Activated naive CD4-positive, alpha-beta T cell treated with anti-CD3 and anti-CD28 coated beads, Interleukin-2, amount 50 U/mL, for 24 hours (primary cell): Measurements from ENCODE around the gene JARID2.
A peak's percentile ranks its signal among the peaks of the same experiment; 100 is the strongest.

ENCODE experiments used
- H3K27ac Mint-ChIP-seq: one replicate; pipeline ENCODE4 v1.8.0; 2021; ENCODE audit warnings: mild to moderate bottlenecking, mixed read lengths
- H3K27me3 Mint-ChIP-seq: one replicate; pipeline ENCODE4 v1.8.0; 2021; ENCODE audit warnings: mixed read lengths
- H3K36me3 Mint-ChIP-seq: one replicate; pipeline ENCODE4 v1.8.0; 2021; ENCODE audit warnings: mixed read lengths
- H3K4me1 Mint-ChIP-seq: one replicate; pipeline ENCODE4 v1.8.0; 2021; ENCODE audit warnings: mixed read lengths
- H3K4me3 Mint-ChIP-seq: one replicate; pipeline ENCODE4 v1.8.0; 2021; ENCODE audit warnings: mild to moderate bottlenecking, mixed read lengths
- H3K9me3 Mint-ChIP-seq: one replicate; pipeline ENCODE4 v1.8.0; 2021; ENCODE audit warnings: mixed read lengths

The JARID2 gene

DNA sequence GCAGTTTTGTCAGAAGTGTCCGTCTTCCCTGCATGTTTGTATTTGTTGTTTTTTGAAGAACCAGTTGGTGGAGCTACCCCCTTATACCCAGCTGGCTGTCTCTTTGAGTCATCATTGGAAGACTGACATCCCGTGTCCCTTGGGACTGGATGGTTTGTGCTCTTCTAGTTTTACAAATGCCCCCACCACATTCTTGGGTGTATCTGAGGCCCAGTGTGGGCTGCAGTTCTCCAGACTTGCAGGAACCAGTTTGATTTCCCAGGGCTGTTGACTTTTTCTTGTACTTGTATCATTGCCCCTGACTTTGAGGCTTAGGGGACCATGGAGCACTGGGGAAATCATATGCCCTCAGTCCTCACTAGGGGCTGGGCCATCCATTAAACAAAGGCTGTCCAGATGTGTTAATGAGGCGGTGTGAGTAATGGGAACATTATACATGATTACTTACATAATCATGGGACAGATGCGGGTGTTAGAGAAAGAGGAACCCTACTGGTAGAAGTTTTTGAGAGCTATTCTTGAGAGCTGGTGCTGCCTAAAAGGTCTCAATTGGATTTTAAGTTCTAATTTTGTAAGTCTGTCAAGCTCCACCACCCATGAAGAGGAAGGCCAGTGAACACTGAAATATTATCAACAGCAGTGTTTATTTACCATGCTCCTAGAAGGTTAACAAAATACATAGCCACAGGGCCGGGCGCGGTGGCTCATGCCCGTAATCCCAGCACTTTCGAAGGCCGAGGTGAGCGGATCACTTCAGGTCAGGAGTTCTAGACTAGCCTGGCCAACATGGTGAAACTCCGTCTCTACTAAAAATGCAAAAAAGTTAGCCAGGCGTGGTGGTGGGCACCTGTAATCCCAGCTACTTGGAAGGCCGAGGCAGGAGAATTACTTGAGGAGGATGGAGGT, 8.5 kb downstream of the JARID2 start:
- Mint-ChIP-seq H3K27me3 (no peaks in the 10 kb centered on the region), H3K36me3 (peaks cover 18% of the 10 kb centered on the region), H3K9me3 (no peaks in the 10 kb centered on the region), H3K4me1 (peaks cover 100% of the 10 kb centered on the region), H3K27ac (peak overlapping the region; percentile 88), H3K4me3 (peak overlapping the region; percentile 73)

DNA sequence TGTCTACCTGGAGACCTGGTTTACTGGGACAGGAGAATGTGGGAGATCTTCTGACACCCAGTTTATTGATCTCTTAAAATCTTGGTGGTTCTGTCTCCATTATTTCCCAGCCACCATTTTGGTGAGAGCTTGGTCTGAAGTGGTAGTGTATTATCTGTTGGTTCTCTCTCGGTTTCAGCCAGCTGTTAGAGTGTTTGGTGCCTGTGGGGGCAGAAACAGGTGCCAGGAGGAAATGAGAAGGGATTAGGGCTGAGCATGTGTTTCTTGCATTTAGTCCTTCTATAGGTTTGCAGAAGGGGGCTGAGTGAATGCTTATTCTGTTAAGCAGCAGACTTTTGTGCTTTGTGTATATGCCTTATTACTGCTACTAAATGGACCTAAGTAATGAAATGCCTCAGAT, 9.6 kb downstream of the JARID2 start:
- Mint-ChIP-seq H3K36me3 (peaks cover 20% of the 10 kb centered on the region), H3K27ac (peak overlapping the region; percentile 82), H3K4me3 (peak overlapping the region; percentile 43), H3K4me1 (peaks cover 100% of the 10 kb centered on the region), H3K27me3 (no peaks in the 10 kb centered on the region), H3K9me3 (no peaks in the 10 kb centered on the region)

GRCh38 chr6:15255909-15256395, 10.1 kb downstream of the JARID2 start:
- no peak overlapping the region for H3K4me3 Mint-ChIP-seq
- no peaks in the 10 kb centered on the region for H3K9me3 Mint-ChIP-seq
- H3K27me3 Mint-ChIP-seq = no peaks in the 10 kb centered on the region
- peaks cover 100% of the 10 kb centered on the region for H3K4me1 Mint-ChIP-seq
- H3K36me3 Mint-ChIP-seq = peaks cover 18% of the 10 kb centered on the region
- H3K27ac Mint-ChIP-seq = peak overlapping the region; percentile 82

DNA sequence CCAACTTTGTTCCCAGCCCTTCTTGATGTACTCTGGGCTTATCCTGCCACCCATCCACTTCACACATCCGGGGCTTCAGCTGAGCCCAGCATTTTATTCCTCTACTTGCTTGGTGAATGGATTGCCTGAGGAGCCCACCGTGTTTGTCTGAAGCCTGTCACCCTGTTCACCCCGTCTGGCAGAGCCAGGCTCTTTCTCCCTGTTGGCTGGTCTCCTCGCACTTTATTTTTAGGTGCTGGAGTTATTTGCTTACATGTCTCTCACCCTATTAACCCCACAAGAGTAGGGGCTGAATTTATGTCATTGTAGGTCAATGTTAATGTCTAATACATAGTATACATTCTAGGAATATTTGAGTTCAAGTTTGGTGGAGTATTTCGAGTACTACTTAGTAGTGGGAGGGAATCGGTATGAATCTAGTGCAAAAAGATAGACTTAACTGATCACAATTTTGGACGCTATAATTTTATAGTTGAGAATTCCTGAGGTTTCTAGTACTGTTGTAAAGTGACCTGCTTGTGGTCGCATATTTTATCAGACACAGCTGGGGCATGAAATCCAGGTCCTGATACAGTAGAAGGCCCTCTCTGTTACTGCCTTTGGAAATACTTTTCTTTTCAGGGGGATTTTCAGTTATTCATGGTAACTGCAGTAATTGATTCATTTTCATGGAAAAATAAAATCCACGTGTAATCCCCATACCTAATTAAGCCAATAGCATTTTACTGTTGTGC, 10.8 kb downstream of the JARID2 start:
- Mint-ChIP-seq H3K9me3 (no peaks in the 10 kb centered on the region), H3K4me3 (no peak overlapping the region), H3K27ac (peak overlapping the region; percentile 43), H3K27me3 (no peaks in the 10 kb centered on the region), H3K36me3 (peaks cover 17% of the 10 kb centered on the region), H3K4me1 (peaks cover 98% of the 10 kb centered on the region)

DNA sequence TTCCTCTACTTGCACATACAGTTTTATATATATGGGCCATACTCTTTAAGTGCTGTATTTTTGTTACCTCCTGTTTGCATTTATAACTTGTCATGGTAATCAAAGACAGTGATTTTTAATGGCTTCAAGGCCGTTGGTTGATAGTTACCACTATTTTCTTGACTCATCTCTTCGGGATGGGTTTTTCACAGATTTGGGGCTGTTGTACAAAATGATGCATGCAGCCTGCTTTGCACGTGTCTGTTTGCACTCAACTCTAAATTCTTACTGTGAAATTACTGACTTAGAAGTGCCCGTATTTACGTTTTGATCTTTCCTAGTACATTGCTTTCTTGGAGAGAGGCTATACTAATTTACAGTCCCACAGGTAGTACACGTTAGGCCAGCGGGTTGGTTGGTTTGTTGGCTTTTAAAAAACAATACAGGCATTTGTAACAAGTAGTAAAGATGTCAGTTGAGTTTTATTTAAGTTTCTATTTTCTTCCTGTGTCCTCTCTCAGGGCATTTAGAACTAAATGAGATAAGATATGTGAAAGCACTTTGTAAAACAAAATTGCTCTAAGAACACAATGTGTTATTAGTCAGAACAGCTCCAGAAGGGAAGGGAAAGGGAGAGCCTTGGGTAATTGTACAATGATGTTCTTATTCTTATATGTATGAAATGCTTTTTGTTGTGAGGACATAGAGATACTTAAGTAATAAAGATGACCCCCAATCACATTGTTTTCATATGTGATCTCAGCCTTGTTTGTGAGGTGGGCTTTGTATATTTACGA, 11.7 kb downstream of the JARID2 start:
- H3K9me3 Mint-ChIP-seq = no peaks in the 10 kb centered on the region
- H3K4me1 Mint-ChIP-seq = peaks cover 96% of the 10 kb centered on the region
- H3K27ac Mint-ChIP-seq = peak overlapping the region; percentile 20
- peaks cover 20% of the 10 kb centered on the region for H3K36me3 Mint-ChIP-seq
- peak overlapping the region; percentile 5 for H3K4me3 Mint-ChIP-seq
- H3K27me3 Mint-ChIP-seq = no peaks in the 10 kb centered on the region

DNA sequence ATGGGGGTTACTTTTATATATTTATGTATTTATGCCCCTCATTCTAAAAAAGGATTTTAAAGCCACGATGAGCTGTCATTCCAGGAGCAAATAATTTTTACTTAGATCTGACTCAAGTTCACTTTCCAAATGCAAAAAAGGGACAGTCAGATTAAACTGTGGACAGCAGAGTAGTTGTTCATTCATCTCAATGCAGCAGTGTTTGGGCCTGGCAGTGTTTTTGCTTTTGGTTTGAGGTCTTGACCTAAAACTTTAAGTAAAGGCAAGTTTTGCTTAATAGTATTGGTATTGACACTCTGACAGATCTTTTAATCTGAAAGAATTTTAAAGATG, 13.9 kb downstream of the JARID2 start:
- H3K27ac Mint-ChIP-seq = peak overlapping the region; percentile 81
- no peaks in the 10 kb centered on the region for H3K27me3 Mint-ChIP-seq
- H3K9me3 Mint-ChIP-seq = no peaks in the 10 kb centered on the region
- H3K36me3 Mint-ChIP-seq = peaks cover 10% of the 10 kb centered on the region
- H3K4me3 Mint-ChIP-seq = peak overlapping the region; percentile 56
- H3K4me1 Mint-ChIP-seq = peaks cover 96% of the 10 kb centered on the region

DNA sequence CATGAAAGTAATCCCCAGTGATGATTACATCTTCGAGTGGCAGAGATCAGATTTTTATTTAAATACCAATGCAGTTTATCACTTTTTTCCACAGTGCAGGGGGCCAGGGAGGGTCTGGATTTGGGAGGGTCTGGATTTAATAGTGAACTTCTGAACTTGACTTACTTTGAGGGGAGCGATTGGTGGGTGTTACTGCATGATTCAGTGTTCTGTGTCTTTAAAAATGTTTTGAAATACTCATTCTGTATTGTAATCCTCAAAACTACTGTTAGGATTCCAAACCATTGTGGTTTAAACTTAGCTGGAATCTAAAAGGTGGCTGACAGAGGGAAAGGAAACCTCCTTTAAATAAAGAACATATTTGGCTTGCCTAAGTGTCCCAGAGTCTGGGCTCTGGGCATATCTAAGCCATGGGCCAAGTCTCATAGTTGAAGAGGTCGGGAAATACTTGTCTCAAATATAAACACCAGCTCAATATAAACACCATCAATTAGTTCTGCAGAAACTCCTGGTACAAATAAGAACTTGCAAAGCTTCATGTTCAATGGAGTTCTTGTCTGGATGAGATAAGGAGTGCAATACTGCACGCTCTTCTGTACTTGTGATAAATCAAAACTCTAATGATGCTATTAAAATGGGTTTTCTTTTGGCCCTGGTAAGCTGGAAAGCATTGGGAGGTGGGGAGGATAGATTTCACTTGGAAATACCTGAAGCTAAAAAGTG, 14.4 kb downstream of the JARID2 start:
- Mint-ChIP-seq H3K9me3 (no peaks in the 10 kb centered on the region), H3K36me3 (peaks cover 10% of the 10 kb centered on the region), H3K27ac (peak overlapping the region; percentile 68)

GRCh38 chr6:15263780-15264374, 18.0 kb downstream of the JARID2 start:
- Mint-ChIP-seq H3K4me3 (peak overlapping the region; percentile 79), H3K27me3 (no peaks in the 10 kb centered on the region), H3K4me1 (peaks cover 96% of the 10 kb centered on the region), H3K9me3 (no peaks in the 10 kb centered on the region), H3K27ac (peak overlapping the region; percentile 27), H3K36me3 (peaks cover 6% of the 10 kb centered on the region)

More for the DNA sequence above, 14.4 kb downstream of the JARID2 start:
- Mint-ChIP-seq H3K4me1 (peaks cover 96% of the 10 kb centered on the region), H3K4me3 (peak overlapping the region; percentile 56), H3K27me3 (no peaks in the 10 kb centered on the region)

DNA sequence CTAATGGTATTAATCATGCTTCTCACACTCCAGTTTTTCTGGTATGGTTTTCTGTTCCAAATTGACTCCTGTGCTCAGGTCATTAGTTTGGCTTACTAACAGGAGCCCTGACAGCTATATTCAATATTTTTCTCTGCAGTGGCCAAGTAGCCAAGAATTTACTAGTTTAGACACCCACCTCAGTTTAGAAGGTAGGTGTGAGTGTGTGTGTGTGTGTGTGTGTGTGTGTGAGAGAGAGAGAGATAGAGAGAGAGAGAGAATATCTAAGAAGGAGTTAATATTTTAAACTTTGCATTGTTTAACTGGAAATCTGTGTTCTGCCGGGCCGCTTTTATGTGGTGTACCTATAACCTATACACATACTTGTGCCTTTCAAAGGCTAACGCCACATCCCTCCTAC, 18.5 kb downstream of the JARID2 start:
- Mint-ChIP-seq H3K27ac (peak overlapping the region; percentile 32), H3K4me3 (peak overlapping the region; percentile 79), H3K36me3 (peaks cover 6% of the 10 kb centered on the region), H3K4me1 (peaks cover 95% of the 10 kb centered on the region), H3K27me3 (no peaks in the 10 kb centered on the region), H3K9me3 (no peaks in the 10 kb centered on the region)

DNA sequence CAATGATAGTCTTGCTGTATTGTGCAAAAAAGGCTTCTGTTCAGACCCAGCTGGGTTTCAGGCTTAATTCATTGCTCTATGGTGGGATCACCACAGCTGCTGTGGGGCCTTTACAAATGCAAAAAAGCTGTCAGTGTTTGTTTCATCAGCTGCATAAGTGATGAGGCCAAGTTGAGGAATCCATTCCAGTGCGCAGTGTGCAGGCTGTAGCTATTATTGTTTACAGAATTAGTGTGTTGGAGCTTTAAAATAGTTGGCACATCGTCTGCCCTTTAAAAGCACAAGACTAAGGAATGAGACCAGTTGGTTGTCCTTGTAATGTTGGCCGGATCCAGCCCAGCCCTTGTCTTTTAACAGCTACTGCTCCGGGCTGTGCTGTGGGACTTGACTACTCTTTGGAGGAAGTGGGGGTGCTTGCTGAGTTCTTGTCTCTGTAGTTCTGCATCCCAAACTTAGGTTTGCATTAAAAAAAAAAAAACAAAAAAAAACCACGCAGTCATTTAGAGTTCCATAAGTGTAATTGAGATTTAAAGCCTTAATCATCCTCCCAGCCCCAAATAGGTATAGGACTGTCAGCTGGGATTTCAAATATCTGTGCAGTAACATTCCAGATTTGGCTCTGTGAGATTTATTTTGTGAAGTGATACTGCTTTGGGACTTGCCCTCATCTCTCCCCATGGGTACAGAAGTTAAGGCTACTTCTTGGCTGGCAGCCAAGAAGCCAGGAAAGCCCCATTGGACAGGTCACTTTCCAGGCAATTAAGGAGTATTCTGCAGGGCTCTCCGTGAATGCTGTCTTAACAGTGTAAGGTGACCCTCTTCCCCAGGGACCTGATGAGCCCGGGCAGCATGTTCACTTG, 19.3 kb downstream of the JARID2 start:
- peaks cover 3% of the 10 kb centered on the region for H3K36me3 Mint-ChIP-seq
- H3K9me3 Mint-ChIP-seq = no peaks in the 10 kb centered on the region
- H3K27ac Mint-ChIP-seq = peak overlapping the region; percentile 23
- H3K4me3 Mint-ChIP-seq = peak overlapping the region; percentile 79
- no peaks in the 10 kb centered on the region for H3K27me3 Mint-ChIP-seq
- H3K4me1 Mint-ChIP-seq = peaks cover 94% of the 10 kb centered on the region

GRCh38 chr6:15265787-15266186, 19.9 kb downstream of the JARID2 start:
- no peaks in the 10 kb centered on the region for H3K9me3 Mint-ChIP-seq
- H3K4me1 Mint-ChIP-seq = peaks cover 89% of the 10 kb centered on the region
- H3K4me3 Mint-ChIP-seq = peak overlapping the region; percentile 49
- peaks cover 3% of the 10 kb centered on the region for H3K36me3 Mint-ChIP-seq
- H3K27ac Mint-ChIP-seq = peak overlapping the region; percentile 8
- no peaks in the 10 kb centered on the region for H3K27me3 Mint-ChIP-seq

DNA sequence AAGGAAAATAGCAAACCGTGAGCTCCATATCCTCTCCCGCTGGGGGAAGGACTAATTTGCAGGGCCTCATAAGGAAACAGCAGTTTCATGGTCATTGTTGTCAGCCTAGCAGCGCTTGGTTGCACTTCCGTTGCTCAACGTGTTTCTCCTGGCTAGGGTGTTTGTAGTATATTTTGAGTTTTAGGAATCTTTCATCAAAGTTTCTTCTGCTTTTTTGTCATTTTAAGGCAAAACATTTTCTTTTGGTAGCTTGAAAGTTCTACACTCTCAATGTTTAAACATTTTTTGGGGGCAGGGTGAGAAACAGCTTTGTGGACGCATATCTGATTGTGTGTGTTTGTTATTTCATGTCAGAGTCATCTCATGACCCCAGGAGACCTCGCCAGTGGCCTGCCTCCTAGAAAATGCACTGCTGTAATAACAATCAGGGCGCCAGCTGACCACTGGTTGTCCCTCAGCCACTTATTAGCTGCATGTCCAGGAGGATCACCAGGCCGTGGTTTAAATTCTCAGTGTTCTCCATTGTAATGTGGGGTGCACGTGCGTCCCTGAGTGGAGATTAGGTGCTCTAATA, 20.6 kb downstream of the JARID2 start:
- Mint-ChIP-seq H3K4me3 (peak overlapping the region; percentile 49), H3K27ac (peak overlapping the region; percentile 79), H3K36me3 (peaks cover 3% of the 10 kb centered on the region), H3K9me3 (no peaks in the 10 kb centered on the region), H3K4me1 (peaks cover 89% of the 10 kb centered on the region), H3K27me3 (no peaks in the 10 kb centered on the region)

DNA sequence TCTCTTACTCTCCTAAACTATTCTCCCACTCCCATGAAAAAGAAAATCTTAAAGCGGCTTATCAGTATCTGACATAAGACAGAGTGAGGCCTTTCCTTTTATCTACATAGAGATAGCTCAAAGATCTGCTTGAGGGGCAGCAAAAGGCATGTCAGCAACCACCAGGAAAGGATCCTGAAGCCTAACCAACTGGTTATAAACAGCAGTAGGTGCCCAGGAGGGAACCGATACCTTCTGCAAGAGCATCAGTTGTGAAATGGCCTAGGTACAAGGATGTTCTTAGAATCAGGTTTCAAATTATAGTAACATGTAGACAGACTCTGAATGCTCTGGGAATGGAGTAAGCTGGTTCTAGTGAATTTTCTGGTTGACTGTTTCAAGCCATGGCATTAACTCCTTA, 21.4 kb downstream of the JARID2 start:
- H3K4me1 Mint-ChIP-seq = peaks cover 90% of the 10 kb centered on the region
- H3K27me3 Mint-ChIP-seq = no peaks in the 10 kb centered on the region
- peak overlapping the region; percentile 37 for H3K4me3 Mint-ChIP-seq
- H3K27ac Mint-ChIP-seq = no peak overlapping the region
- H3K9me3 Mint-ChIP-seq = no peaks in the 10 kb centered on the region
- peaks cover 1% of the 10 kb centered on the region for H3K36me3 Mint-ChIP-seq
